Tongue (tissue), 2 donors: ENCODE results near the gene RTN4RL2. TPM values are rescaled to one million over a fixed set of nuclear protein-coding genes. Genes with fewer than 3 reads are reported as not detected.
A peak's percentile ranks its signal among the peaks of the same experiment; 100 is the strongest.

Experiments
- DNase-seq: peaks from one replicate; pipeline ENCODE4 v3.0.0-alpha.2; 2015
- total RNA-seq: library from RNA; depleted of rRNA; stranded (reverse); fragments of >200 nt; gene quantifications from one replicate; pipeline ENCODE4 v1.2.3, GENCODE V29; 2014

RTN4RL2 gene
- total RNA-seq, 1 donor from 2014 or later = 0.21 TPM

DNA sequence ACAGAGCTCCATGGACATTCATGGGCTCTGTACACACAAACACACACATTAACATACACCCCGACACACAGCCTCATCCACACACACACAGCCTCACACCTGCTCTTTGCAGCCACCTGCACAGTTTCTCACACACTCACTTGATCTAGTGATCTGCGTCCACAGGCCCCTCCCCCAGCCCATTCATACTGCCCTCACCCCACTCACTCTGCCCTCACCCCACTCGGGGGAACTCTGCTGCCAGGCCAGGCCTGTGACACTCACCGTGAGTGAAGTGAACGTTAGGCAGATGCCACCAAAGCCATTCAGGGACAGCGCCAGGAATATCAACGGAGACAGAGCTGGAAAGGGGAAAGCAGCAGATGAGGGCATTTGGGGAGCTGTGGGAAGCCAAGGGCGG is 40.2 kb downstream of the RTN4RL2 start:
- no peak for DNase-seq

DNA sequence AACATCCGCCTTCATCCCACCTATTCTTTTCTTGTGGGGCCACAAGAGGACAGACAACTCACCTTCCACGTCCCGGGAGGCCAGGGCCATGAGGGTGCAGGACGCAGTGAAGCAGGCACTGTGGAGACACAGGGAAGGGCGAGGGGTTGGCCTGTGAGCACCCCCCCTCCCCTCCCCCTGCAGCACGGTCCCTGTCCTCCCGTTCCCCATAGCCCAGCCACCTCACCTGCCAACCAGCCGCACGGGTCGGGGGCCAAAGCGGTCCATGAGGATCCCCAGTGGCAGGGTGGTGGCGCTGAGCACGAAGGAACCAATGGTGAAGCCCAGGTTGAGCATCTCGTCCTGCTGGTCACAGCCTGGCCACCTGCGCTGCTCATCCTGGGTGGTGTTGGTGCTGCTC is 40.6 kb downstream of the RTN4RL2 start:
- DNase-seq = no peak

DNA sequence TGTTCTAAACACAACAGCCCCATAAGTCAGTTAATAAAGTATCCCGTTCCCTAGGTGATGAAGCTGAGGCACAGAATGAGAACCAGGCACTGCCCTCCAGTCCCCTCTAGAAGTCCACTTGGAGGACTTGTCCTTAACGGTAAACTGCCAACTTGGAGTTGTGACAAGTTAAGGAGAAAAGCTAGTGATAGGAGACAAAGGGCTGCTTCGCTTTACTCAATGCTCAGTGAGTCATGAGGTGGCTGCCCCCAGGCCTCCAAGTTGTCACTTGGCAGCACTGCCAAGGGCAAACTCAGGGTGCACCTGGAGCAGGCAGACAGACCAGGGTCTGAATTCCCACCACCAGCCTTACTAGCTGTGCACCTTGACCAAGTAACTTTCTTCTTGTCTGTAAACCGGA is 41.6 kb downstream of the RTN4RL2 start:
- no peak for DNase-seq

DNA sequence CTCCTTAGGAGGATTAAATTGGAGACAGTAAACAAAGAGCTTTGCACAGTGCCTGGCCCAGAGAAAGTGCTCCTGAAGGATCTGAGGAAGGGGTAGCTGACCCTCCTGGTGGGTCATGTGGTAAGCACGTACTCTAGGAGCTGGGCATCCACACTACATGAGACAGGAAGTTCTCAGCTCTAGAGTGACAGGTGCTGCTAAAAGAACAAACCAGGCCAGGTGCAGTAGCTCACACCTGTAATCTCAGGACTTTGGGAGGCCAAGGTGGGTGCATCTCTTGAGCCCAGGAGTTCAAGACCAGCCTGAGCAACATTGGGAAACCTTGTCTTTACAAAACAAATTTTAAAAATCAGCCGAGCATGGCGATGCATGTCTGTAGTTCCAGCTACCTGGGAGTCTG is 42.0 kb downstream of the RTN4RL2 start:
- no peak for DNase-seq

DNA sequence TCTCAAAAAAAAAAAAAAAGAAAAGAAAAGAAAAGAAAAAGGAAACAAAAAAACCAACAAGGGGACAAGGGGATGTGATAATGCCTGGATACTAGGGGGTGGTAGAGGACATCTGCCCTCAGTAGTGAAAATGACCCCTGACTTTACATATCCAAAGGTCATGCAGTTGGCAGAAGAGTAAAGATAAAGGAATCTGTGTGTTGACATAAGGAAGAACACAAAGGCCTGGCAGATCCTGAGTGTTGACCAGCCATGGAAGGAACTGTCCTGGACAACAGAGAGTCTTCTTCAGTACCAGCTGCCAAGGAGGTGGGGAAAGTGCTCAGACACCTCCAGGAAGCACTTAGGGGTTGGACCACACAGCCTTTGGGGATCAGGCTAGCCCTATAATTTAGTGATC is 42.5 kb downstream of the RTN4RL2 start:
- DNase-seq = no peak

DNA sequence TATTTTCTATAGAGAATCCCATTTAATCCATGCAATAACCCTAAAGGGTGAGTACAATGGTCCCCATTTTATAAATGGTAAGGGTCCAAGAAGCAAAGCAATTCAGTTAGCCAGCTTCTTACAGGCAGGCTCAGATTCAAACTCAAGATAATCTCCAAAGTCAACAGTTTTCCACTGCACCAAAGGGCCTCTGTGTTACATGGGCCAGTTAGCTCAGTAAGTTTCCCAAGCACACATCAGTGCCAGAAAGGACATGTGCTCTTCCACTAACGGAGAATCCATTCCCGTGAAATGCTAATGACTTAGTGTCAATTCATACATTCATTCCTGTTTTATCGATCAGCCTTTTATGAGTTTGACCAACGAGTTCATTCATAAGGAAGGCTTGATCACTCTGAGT is 44.2 kb downstream of the RTN4RL2 start:
- no peak for DNase-seq

DNA sequence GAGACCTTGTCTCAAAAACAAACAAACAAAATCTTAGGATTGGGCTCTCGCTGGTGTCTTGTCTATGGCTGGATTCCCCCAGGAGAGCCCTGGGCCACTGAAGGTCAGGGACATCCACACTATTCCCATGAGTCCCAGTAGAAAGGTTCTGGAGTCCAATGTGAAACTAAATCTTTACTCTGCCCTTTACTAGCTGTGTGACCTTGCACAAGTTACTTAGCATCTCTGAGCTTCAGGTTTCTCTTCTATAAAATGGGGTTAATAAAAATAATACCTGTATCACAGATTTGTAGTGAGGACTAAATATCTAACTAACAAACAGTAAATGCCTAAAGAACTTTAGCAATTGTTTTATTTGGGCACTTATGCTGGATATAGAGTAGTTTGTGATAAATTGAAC is 46.2 kb downstream of the RTN4RL2 start:
- no peak for DNase-seq

DNA sequence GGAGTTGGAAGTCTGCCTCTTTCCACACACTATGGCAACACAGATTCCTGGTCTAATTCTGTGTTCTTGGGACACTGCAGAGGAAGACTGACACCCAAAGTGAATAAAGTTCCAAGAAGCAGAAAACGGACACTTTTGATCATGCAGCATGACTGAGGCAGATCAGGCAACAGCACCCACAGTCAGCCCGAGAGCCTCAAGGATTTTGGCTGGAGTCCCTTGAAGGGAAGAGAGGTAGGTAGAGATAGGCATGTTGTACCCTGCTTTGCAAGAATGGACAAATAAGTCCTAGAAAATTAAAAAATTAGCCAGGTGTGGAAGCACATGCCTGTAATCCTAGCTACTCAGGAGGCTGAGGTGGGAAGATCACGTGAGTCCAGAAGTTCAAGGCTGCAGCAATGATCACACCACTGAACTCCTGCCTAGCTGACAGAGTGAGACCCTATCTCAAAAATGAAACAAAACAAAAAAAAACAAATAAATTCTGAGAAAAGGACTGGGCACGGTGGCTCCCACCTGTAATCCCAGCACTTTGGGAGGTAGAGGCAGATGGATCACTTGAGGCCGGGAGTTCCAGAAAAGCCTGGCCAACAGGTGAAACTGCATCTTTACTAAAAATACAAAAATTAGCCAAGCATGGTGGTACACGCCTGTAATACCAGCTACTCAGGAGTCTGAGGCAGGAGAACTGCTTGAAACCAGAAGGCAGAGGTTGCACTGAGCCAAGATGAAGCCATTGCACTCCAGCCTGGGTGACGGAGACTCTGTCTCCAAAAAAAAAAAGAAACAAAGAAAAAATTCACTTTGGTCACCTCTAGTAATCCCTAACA is 48.2 kb downstream of the RTN4RL2 start:
- no peak for DNase-seq

DNA sequence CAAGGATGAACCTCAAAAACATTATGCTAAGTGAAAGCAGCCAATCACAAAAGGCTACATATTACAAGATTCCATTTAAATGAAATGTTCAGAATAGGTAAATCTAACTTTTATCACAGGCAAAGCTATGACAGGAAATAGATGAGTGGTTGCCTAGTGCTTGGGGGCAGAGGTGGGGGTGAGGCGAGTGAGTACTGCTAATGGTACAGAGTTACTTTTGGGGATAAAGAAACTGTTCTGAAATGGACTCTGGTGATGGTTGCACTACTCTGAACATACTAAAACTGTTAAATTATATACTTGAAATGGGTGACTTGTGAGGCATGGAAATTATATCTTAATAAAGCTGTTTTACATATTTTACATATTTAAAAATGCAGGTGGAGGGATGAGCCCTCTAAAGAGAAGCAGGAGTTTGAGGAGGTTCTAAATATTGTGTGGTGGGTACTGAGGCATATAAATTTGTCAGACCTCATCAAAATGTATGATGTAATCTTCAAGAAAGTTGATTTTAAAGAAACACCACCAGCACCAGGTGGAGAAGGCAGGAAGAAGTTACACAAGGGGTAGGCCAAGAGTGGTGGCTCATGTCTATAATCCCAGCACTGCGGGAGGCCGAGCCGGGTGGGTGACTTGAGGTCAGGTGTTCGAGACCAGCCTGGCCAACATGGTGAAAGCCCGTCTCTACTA is 51.6 kb downstream of the RTN4RL2 start:
- DNase-seq = no peak

DNA sequence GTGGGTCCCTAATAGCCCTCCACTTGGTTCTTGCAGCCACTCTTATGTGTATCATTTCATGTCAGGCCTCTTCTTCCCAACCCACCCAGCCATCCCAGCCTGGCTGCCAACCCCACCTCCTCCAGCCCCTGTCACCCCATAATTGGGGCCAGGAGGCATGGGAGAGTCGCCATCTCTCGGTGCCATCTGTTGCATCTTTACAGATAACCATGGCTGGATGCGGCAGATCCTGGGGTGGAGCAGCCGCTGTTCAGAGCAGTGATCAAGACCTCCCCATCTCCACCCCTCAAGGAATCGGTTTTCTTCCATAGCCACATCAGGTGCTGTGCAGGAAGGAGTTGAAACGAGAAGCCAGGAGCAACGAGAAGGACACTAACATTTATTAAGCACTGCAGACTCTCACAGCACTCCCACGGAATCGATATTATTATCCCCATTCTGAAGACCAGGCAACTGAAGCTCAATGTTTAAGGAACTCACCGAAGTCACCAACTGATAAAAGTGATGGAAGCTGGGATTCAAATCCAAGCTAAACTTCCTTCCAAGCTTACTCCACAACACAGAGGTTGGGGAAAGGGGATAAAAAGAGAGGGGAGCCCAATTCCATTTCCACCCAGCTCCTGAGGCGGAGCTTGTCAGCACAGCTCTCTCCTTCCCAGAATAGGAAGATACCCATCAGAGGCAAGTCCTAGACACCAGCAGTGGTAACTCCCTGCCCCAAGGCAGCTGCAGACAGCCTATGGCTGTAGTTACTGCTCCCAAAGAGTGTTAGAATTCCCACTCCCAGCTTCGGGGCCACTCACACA is 52.5 kb downstream of the RTN4RL2 start:
- no peak for DNase-seq

DNA sequence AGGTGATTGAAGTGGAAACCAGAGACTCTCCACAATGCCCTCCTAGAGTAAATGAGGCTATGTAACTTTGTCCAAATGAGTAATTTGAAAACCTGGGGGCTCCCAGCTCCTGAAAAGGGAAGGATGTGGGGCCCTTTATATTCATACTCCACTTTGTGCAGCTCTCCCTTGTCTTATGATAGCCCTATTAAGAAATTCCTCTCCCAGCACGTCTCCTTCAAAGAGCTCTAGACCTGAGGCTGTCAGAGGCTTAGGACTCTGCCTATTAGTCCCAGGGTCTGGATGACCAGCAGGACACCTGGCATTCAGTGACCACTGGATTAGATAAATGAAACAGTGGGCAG is 53.1 kb downstream of the RTN4RL2 start:
- no peak for DNase-seq

DNA sequence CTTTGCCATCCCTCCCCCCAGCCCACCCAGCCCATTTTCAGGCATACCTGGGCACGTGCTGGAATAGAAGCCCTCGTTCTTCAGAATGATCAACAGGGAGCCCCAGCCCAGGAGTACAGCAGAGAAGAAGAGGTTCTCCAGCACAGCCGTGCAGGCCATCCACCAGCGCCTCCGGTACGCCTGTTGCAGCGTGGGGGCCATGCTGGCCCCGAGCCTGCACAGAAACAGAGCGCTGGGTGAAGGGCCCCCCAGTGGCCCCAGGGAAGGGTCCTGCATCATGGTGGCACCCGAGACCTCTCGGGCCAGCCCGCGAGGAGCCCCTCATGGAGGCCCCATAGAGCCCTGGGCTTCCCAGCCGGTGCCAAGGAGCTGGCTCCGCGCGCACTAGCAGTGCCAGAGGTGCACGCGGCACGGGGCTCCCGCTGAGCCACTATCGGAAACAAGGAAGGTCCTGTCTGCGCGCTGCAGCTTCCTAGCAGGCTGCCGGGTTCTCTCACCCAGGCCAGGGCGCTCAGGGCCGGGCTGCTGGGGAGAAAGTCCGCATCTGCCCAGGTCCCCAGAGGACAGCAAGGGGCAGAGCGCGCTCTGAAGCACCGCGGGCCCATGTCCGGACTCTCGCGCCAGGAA is 53.7 kb downstream of the RTN4RL2 start:
- peak; percentile 40 for DNase-seq

DNA sequence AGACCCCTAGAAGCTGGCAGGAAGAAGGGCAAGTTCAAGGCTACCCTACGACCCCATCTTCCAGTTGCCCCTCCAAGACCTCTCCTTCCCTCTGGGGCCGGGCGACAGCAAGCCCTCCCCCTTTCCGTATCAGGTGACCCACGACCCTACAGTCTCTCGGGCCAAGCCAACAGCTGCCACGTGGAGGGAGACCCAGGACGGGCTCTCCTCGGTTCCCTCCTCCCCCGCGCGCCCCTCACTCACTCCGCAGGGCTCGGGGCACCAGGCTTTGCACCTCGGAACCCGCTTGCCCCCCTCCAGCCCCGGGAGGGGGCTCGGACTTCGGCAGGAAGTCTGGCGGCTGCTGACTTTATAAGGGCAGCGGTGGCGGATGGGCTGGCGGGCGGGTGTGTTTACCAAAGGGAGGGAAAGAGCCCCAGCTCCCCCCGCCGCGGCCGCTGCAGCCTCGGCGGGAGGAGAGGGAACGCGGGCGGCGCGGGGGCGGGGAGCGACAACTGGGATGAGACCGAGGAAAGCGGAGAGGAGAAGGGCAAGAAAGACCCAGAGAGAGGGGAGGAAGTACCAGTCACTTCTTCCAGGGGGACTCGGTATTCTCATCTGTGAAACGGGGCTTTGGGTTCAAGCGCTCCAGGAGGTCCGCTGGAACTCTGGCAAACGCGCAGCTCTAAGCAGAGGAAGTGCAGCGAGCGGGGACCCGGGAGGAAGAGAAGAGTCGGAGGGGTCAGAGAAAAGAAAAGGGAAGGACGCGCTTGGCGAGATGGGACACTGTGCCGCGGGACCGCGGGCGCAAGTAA is 54.4 kb downstream of the RTN4RL2 start:
- DNase-seq = peak; percentile 51

DNA sequence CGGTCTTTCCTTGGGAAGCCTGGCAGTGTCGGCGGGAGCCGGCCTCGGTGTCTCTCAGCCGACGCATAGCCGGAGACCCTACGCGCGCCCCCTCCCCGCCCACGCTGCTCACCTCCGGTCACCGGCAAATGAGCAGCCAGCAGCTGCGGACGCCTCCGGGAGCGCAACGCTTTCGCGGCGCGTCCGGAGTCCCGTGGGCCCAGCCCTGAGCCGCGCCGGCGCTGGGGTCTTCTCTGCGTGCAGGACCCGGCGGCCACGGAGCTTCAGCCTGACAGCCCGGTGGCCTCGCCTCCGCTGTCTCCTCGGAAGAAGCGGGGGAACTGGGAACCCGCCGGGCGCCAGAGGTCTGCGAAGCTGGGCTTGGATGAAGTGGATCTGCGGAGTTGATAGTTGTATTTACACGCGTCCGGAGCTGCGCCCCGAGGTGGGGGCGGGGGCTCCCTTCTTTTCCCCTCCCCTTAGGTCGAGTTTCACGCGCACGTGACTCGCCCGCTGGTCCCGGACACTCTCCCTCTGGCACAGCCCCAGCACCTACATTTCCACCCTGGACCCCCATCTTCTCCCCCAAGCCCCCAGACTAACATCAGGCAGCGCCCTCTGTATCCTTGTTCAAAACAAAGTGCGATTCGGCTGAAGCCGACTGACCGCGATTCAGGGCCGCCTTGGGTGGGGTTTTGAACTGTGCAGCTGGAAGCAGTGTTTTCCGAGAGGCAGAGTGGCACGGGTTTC is 55.2 kb downstream of the RTN4RL2 start, which contains the start of gene SLC43A1:
TSS of gene SLC43A1 (minus strand) at position 371 of the 729 bp plus-strand sequence. CDS start 1,591 bp downstream, outside the sequence.
- DNase-seq = peak; percentile 62

DNA sequence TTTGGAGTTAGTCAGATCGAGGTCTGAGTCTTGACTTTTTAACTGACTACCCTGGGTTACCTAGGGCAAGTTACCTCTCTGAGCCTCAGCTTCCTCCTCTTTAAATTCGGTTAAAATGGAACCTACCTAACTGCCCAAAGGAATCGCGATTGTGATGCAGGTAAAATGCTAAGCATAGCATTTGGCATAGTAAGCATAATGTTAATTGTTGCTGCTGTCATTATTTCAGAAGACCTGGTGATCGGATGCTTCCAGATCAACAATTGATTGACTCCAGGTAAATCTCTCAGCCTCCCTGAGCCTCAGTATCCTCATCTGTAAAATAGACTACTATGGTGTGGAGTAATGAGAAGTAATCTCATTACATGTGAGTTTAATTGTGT is 55.7 kb downstream of the RTN4RL2 start:
- DNase-seq = no peak

DNA sequence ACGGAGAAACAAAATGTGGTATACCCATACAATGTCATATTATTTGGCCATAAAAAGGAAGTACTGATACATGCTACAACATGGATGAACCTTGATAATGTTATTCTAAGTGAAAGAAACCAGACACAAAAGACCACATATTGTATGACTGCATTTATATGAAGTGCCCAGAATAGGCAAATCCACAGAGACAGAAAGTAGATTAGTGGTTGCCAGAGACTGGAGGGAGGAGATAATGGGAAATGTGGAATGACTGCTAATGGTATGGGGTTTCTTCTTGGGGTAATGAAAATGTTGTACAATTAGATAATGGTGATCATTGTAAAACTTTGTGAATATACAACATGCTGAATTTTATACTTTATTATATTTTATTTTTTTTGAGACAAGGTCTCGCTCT is 60.8 kb downstream of the RTN4RL2 start:
- no peak for DNase-seq

DNA sequence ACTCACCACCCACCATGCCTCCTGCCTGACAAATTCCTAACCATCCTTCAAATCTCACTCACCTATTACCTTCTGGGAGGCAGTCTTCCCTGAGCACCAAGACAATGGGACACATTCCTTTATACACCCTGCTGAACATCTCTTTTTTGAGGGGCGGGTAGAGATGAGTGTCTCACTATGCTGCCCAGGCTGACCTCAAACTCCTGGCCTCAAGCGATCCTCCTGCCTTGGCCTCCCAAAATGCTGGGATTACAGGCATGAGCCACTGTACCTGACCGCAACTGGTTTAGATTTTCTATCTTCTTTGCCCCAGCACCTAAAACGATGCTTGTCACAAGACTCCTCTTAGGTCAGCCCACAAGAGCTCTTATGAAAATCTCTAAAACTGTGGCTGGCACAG is 63.1 kb downstream of the RTN4RL2 start:
- no peak for DNase-seq
